Mucosa of rectum (tissue), 2 donors: ENCODE data around the gene SMTN.

ENCODE experiments used
- H3K27ac ChIP-seq, 2 donors: one replicate each; pipeline ENCODE4 v1.7.0; 2013; ENCODE audit warnings: inconsistent platforms in 2 of 2, low read depth in 2 of 2, low read length in 2 of 2
- H3K27me3 ChIP-seq, 2 donors: one replicate each; pipeline ENCODE4 v1.7.0; 2013; ENCODE audit warnings: low read length in 2 of 2; ENCODE audit not compliant: control insufficient read depth in 2 of 2, insufficient read depth in 2 of 2
- H3K36me3 ChIP-seq, 2 donors: one replicate each; pipeline ENCODE4 v1.7.0; 2013; ENCODE audit warnings: low read length in 2 of 2; ENCODE audit not compliant: control insufficient read depth in 2 of 2, insufficient read depth in 2 of 2
- H3K4me1 ChIP-seq, 2 donors: one replicate each; pipeline ENCODE4 v1.7.0; 2013; ENCODE audit warnings: low read length in 2 of 2, mild to moderate bottlenecking in 1 of 2; ENCODE audit not compliant: control insufficient read depth in 2 of 2, insufficient read depth in 2 of 2
- H3K4me3 ChIP-seq, 2 donors: one replicate each; pipeline ENCODE4 v1.7.0; 2013; ENCODE audit warnings: low read length in 2 of 2
- H3K9ac ChIP-seq, 2 donors: one replicate each; pipeline ENCODE4 v1.7.0; 2013; ENCODE audit warnings: low read length in 2 of 2, low read depth in 1 of 2, mild to moderate bottlenecking in 1 of 2
- H3K9me3 ChIP-seq, 2 donors: one replicate each; pipeline ENCODE4 v1.7.0; 2013; ENCODE audit warnings: low read length in 2 of 2; ENCODE audit not compliant: control insufficient read depth in 2 of 2
- donor health status: healthy.
- donor health status: Normal muscosa, but diverticular disease.

Gene SMTN

DNA sequence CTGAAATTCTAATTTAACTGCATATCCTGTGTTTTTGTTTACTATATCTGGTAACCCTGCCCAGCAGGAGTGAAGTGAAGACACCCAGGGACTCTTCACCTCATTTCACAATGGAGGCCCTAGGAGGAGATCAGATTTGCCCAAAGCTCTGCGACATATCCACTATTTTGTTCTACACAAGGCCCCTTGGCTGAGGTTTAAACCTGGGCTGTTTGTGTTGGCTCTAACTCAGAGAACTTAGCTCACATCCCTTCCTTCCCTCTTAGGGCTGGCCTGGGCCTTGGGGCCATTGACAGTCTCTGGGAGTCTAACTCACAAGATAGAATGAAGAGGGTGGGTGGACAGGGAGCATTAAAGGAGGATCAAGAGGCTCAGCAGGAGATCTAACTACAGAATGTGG is 67.4 kb downstream of the SMTN start:
- Histone ChIP-seq H3K9ac (no peak overlapping the region), H3K9me3 (no peaks in the 10 kb centered on the region), H3K27me3 (no peaks in the 10 kb centered on the region), H3K27ac (no peak overlapping the region), H3K36me3 (no peaks in the 10 kb centered on the region), H3K4me3 (no peak overlapping the region), H3K4me1 (no peaks in the 10 kb centered on the region)

- Histone ChIP-seq H3K36me3 (no peaks in the 10 kb centered on the region), H3K27ac (no peak overlapping the region), H3K27me3 (no peaks in the 10 kb centered on the region), H3K4me3 (no peak overlapping the region), H3K4me1 (no peaks in the 10 kb centered on the region), H3K9me3 (no peaks in the 10 kb centered on the region), H3K9ac (no peak overlapping the region)
Measured at GRCh38 chr22:31148953-31149627, 68.0 kb downstream of the SMTN start.

DNA sequence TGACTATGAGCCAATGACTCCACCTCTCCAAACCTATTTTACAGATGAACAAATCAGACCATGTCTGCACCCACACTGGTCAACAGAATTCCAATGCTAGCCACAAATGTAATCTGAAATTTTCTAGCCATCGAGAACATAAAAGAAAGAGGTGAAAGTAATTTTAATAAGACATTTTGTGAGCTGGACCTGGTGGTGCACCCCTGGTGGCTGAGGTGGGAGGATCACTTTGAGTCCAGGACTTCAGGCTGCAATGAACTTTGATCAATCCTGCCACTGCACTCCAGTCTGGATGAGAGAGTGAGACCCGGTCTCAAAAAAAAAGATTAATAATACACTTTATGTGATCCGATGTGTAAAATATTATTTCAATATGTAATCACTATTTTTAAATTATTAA is 69.5 kb downstream of the SMTN start:
- no peaks in the 10 kb centered on the region for H3K4me1 ChIP-seq
- H3K9me3 ChIP-seq: no peaks in the 10 kb centered on the region
- H3K27me3 ChIP-seq: no peaks in the 10 kb centered on the region
- H3K9ac ChIP-seq: no peak overlapping the region
- no peak overlapping the region for H3K4me3 ChIP-seq
- H3K36me3 ChIP-seq: no peaks in the 10 kb centered on the region
- no peak overlapping the region for H3K27ac ChIP-seq

DNA sequence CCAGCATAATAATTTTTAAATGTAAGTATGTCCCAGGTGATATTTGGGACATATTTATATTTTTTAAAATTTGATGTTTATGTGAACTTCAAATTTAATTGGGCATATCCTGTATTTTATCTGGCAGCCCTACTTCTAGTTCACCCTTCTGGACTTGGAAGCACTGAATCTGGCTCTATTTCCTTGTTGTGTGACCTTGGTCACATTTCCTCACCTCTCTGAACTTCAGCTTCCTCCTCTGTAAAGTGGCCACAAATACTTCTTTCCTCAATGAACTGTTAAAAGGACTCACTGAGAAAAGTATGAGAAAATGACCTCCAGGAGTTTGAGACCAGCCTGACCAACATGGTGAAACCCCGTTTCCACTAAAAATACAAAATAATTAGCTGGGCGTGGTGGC is 70.8 kb downstream of the SMTN start:
- Histone ChIP-seq H3K36me3 (no peaks in the 10 kb centered on the region), H3K9me3 (no peaks in the 10 kb centered on the region), H3K27me3 (no peaks in the 10 kb centered on the region), H3K9ac (no peak overlapping the region), H3K4me3 (no peak overlapping the region), H3K27ac (no peak overlapping the region), H3K4me1 (no peaks in the 10 kb centered on the region)

DNA sequence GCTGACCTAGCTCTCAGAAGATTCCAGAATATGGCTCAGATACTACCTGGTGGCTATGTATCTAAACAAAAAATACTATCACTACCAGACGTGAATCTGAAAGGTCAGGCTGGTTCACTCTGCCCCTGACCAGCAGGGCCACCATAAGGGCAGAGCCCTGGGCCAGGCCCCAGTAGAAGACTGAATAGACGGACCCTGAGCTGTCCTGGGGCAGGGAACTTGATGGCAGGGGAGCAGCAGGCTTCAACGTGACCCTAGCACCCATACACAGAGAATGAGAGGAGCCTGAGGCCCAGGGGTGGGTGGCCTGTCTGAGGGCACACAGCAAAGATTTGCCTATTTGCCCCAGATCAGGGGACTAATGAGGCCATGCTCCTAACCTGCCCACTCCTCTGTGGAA is 72.2 kb downstream of the SMTN start:
- no peaks in the 10 kb centered on the region for H3K36me3 ChIP-seq
- no peak overlapping the region for H3K27ac ChIP-seq
- H3K4me3 ChIP-seq: no peak overlapping the region
- H3K9me3 ChIP-seq: no peaks in the 10 kb centered on the region
- no peaks in the 10 kb centered on the region for H3K27me3 ChIP-seq
- no peak overlapping the region for H3K9ac ChIP-seq
- no peaks in the 10 kb centered on the region for H3K4me1 ChIP-seq
